Adrenal gland (tissue), 5 donors: ENCODE data around the gene DTX2.
"Not testable (repeated sequence)": the region's sequence is repeated elsewhere in the genome, so short reads cannot be mapped to it uniquely, and the experiment has no call there.

Experiments used
- POLR2A ChIP-seq, 2 donors: fragments of 450-650 bp; IDR thresholded peaks; one replicate each; pipeline ENCODE4 v1.6.1; 2017; ENCODE audit warnings: antibody characterized with exemption in 2 of 2, mild to moderate bottlenecking in 2 of 2, moderate library complexity in 1 of 2
- TF ChIP-seq, protein P1 (sequence below), 6 experiments: fragments of 450-650 bp in 4 of 6; fragments of 200-600 bp in 2 of 6; sonication (generic) in 1 of 6; IDR thresholded peaks; 1 replicate in 5 of 6; 2 replicates in 1 of 6; pipeline versions ENCODE4 v1.5.1 to v1.8.0; 2016 to 2021; ENCODE audit warnings: antibody characterized with exemption in 6 of 6, mild to moderate bottlenecking in 2 of 6, moderate library complexity in 1 of 6
- donor health status: DM: no; HTN: no; CAD: no.

GRCh38 chr7:76457017-76457416 lies 4.5 kb upstream of the DTX2 start:
- TF ChIP-seq, protein P1, sequence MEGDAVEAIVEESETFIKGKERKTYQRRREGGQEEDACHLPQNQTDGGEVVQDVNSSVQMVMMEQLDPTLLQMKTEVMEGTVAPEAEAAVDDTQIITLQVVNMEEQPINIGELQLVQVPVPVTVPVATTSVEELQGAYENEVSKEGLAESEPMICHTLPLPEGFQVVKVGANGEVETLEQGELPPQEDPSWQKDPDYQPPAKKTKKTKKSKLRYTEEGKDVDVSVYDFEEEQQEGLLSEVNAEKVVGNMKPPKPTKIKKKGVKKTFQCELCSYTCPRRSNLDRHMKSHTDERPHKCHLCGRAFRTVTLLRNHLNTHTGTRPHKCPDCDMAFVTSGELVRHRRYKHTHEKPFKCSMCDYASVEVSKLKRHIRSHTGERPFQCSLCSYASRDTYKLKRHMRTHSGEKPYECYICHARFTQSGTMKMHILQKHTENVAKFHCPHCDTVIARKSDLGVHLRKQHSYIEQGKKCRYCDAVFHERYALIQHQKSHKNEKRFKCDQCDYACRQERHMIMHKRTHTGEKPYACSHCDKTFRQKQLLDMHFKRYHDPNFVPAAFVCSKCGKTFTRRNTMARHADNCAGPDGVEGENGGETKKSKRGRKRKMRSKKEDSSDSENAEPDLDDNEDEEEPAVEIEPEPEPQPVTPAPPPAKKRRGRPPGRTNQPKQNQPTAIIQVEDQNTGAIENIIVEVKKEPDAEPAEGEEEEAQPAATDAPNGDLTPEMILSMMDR (IDR thresholded peaks at IDR 0.05), result not testable (repeated sequence)
- TF ChIP-seq POLR2A (IDR thresholded peaks at IDR 0.05), result not testable (repeated sequence)
